ENCODE data around the gene KRT15. TPM values are rescaled to one million over a fixed set of nuclear protein-coding genes. Genes with fewer than 3 reads are reported as not detected.

Gene KRT15
- total RNA-seq, 2 donors from 2014 or later, result 138 to 1,038 TPM

GRCh38 chr17:41476866-41477815 lies 41.5 kb downstream of the KRT15 start:
- H3K36me3 ChIP-seq, result no peaks in the 10 kb centered on the region
- no peak overlapping the region for H3K4me3 ChIP-seq
- no peak overlapping the region for H3K27ac ChIP-seq
- DNase-seq (ENCODE audit: low spot score), result no peak
- intact Hi-C loops (cut with DNase I), result no loop called here
- H3K9me3 ChIP-seq, result no peaks in the 10 kb centered on the region
- H3K27me3 ChIP-seq (replicated peaks; ENCODE audit: insufficient read depth), result no peaks in the 10 kb centered on the region
- no peaks in the 10 kb centered on the region for H3K4me1 ChIP-seq (replicated peaks)
- TF ChIP-seq POLR2AphosphoS5 (IDR thresholded peaks at IDR 0.05) (no peak), POLR2A (IDR thresholded peaks at IDR 0.05) (no peak), CTCF (IDR thresholded peaks at IDR 0.05) (no peak)
- WGBS, result 93% methylated on average over 22 of the region's 22 CpGs

- H3K9me3 ChIP-seq, result no peaks in the 10 kb centered on the region
- intact Hi-C loops (cut with DNase I), result no loop called here
- WGBS, result 87% methylated on average over 4 of the region's 4 CpGs
- H3K4me3 ChIP-seq, result no peak overlapping the region
- H3K4me1 ChIP-seq (replicated peaks), result no peaks in the 10 kb centered on the region
- no peak overlapping the region for H3K27ac ChIP-seq
- H3K36me3 ChIP-seq, result no peaks in the 10 kb centered on the region
- no peaks in the 10 kb centered on the region for H3K27me3 ChIP-seq (replicated peaks; ENCODE audit: insufficient read depth)
- no peak for DNase-seq (ENCODE audit: low spot score)
- TF ChIP-seq POLR2AphosphoS5 (IDR thresholded peaks at IDR 0.05), result no peak
- TF ChIP-seq POLR2A (IDR thresholded peaks at IDR 0.05), result no peak
- no peak for TF ChIP-seq CTCF (IDR thresholded peaks at IDR 0.05)
Observed at GRCh38 chr17:41475421-41475820, 43.3 kb downstream of the KRT15 start.

GRCh38 chr17:41474863-41475262 lies 43.8 kb downstream of the KRT15 start:
- Histone ChIP-seq H3K4me3 (no peak overlapping the region), H3K27me3 (replicated peaks; ENCODE audit: insufficient read depth) (no peaks in the 10 kb centered on the region), H3K9me3 (no peaks in the 10 kb centered on the region), H3K4me1 (replicated peaks) (no peaks in the 10 kb centered on the region), H3K36me3 (no peaks in the 10 kb centered on the region), H3K27ac (no peak overlapping the region)
- TF ChIP-seq CTCF (IDR thresholded peaks at IDR 0.05), result no peak
- TF ChIP-seq POLR2A (IDR thresholded peaks at IDR 0.05), result no peak
- TF ChIP-seq POLR2AphosphoS5 (IDR thresholded peaks at IDR 0.05), result no peak
- WGBS, result 71% methylated on average over 8 of the region's 8 CpGs
- intact Hi-C loops (cut with DNase I), result no loop called here
- DNase-seq (ENCODE audit: low spot score), result no peak

- no peaks in the 10 kb centered on the region for H3K4me1 ChIP-seq (replicated peaks)
- intact Hi-C loops (cut with DNase I), result no loop called here
- no peaks in the 10 kb centered on the region for H3K27me3 ChIP-seq (replicated peaks; ENCODE audit: insufficient read depth)
- DNase-seq (ENCODE audit: low spot score), result no peak
- H3K27ac ChIP-seq, result no peak overlapping the region
- H3K36me3 ChIP-seq, result no peaks in the 10 kb centered on the region
- no peaks in the 10 kb centered on the region for H3K9me3 ChIP-seq
- TF ChIP-seq CTCF (IDR thresholded peaks at IDR 0.05) (no peak), POLR2AphosphoS5 (IDR thresholded peaks at IDR 0.05) (no peak), POLR2A (IDR thresholded peaks at IDR 0.05) (no peak)
- no peak overlapping the region for H3K4me3 ChIP-seq
Observed at GRCh38 chr17:41468346-41468745, 50.3 kb downstream of the KRT15 start.

- intact Hi-C loops (cut with DNase I), result no loop called here
- no peak for DNase-seq (ENCODE audit: low spot score)
Observed at GRCh38 chr17:41467561-41467960, 51.1 kb downstream of the KRT15 start.

More at GRCh38 chr17:41467561-41467960, 51.1 kb downstream of the KRT15 start:
- TF ChIP-seq POLR2A (IDR thresholded peaks at IDR 0.05) (no peak), POLR2AphosphoS5 (IDR thresholded peaks at IDR 0.05) (no peak), CTCF (IDR thresholded peaks at IDR 0.05) (no peak)
- Histone ChIP-seq H3K27me3 (replicated peaks; ENCODE audit: insufficient read depth) (no peaks in the 10 kb centered on the region), H3K36me3 (no peaks in the 10 kb centered on the region), H3K27ac (no peak overlapping the region), H3K4me1 (replicated peaks) (no peaks in the 10 kb centered on the region), H3K4me3 (no peak overlapping the region), H3K9me3 (no peaks in the 10 kb centered on the region)
- WGBS, result 42% methylated on average over 4 of the region's 4 CpGs
